ENCODE results near the gene WWOX. TPM values are rescaled to one million over a fixed set of nuclear protein-coding genes. Genes with fewer than 3 reads are reported as not detected.

Gene WWOX
- total and polyA plus RNA-seq, 2 of the 8 experiments (the other 6 are each of a cell fraction or from before 2014, with no cell fraction given) = 5.4 to 16.7 TPM

DNA sequence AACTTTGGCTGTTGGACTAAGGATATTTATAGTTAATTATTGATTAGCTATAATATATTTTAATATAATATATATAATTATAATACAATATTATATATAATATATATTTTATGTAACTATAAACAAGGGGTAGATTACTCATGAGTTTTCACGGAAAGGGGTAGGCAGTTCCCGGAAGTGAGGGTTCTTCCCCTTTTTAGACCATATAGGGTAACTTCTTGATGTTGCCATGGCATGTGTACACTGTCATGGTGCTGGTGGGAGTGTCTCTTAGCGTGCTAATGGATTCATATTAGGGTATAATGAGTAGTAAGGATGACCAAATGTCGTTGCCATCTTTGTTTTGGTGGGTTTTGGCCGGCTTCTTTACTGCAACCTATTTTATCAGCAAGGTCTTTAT lies 315.6 kb downstream of the WWOX start:
- Histone ChIP-seq H4K91ac (replicated peaks; ENCODE audit: insufficient read length, low read length) (no peak overlapping the region), H3K27ac (ENCODE audit: low read depth, low read length) (no peak overlapping the region), H2BK15ac (ENCODE audit: low read length) (no peak overlapping the region), H3K4me3 (ENCODE audit: extremely low read depth in 1 of 4, insufficient read depth in 2 of 4, low read depth in 3 of 4, low read length in 4 of 4) (no peak overlapping the region), H2BK20ac (ENCODE audit: low read length) (no peak overlapping the region), H3K9me3 (ENCODE audit: insufficient read depth in 2 of 2, low read depth in 1 of 2, low read length in 1 of 2) (peaks cover 7 to 9% of the 10 kb centered on the region in 2 experiments; a peak in 3 of 4 replicates), H3K4ac (replicated peaks; ENCODE audit: insufficient read length, low read depth, low read length) (no peak overlapping the region), H3K18ac (ENCODE audit: extremely low read depth, low read length) (no peak overlapping the region), H3K36me3 (ENCODE audit: control insufficient read depth in 2 of 4, insufficient read depth in 4 of 4, low read length in 3 of 4) (no peaks in the 10 kb centered on the region), H2AK5ac (ENCODE audit: low read depth, low read length) (no peak overlapping the region), H4K5ac (ENCODE audit: insufficient read length, low read depth, low read length) (no peak overlapping the region), H3K4me1 (replicated peaks in 1 of 4; ENCODE audit: control insufficient read depth in 3 of 4, insufficient read depth in 4 of 4, low read length in 3 of 4) (peaks cover 0 to 4% (median 0%) of the 10 kb centered on the region in 4 experiments; a peak in 1 of 7 replicates), H3K79me1 (ENCODE audit: low read depth, low read length) (no peaks in the 10 kb centered on the region), H4K20me1 (replicated peaks in 1 of 2; ENCODE audit: control insufficient read depth in 1 of 2, insufficient read depth in 2 of 2, low read length in 2 of 2) (no peaks in the 10 kb centered on the region), H3K23me2 (ENCODE audit: low read depth, low read length) (no peaks in the 10 kb centered on the region; the same call in 1 of the 2 replicates), H3K4me2 (ENCODE audit: insufficient read depth in 1 of 2, low read depth in 2 of 2, low read length in 2 of 2) (no peak overlapping the region), H3K27me3 (replicated peaks in 1 of 4; ENCODE audit: control insufficient read depth in 3 of 4, extremely low read depth in 1 of 4, insufficient read depth in 3 of 4, low read length in 3 of 4) (no peaks in the 10 kb centered on the region), H2BK120ac (replicated peaks; ENCODE audit: low read depth, low read length) (no peak overlapping the region), H3K9ac (replicated peaks in 1 of 4; ENCODE audit: extremely low read depth in 1 of 4, low read depth in 3 of 4, low read length in 3 of 4) (no peak overlapping the region), H3K14ac (ENCODE audit: insufficient read length) (no peak overlapping the region), H4K8ac (ENCODE audit: extremely low read depth, insufficient read depth, low read length) (no peak overlapping the region), H3K23ac (ENCODE audit: insufficient read length) (no peak overlapping the region), H2AFZ (ENCODE audit: low read length) (no peak overlapping the region), H3K56ac (replicated peaks; ENCODE audit: insufficient read length, low read depth, low read length) (no peak overlapping the region), H2BK5ac (ENCODE audit: low read depth, low read length) (no peak overlapping the region), H2BK12ac (ENCODE audit: low read depth, low read length) (no peak overlapping the region), H3K79me2 (ENCODE audit: control insufficient read depth in 1 of 2, insufficient read depth in 2 of 2, low read length in 2 of 2) (no peaks in the 10 kb centered on the region)
- FAIRE-seq = no peak
- no peak for TF ChIP-seq BRCA1 (IDR thresholded peaks at IDR 0.05; ENCODE audit: low read depth, low read length)
- TF ChIP-seq TEAD4 (IDR thresholded peaks at IDR 0.05; ENCODE audit: low read depth, low read length) = no peak
- TF ChIP-seq GTF2F1 (IDR thresholded peaks at IDR 0.05; ENCODE audit: borderline replicate concordance, low read depth, low read length) = no peak
- CTCF ChIA-PET (ENCODE audit: partially characterized antibody) = interaction anchor here (1.5 kb wide), 1 partner anchor 22 kb away, joined by 4 read pairs; no protein-coding TSS in a partner anchor
- no peak for DNase-seq (ENCODE audit: low read depth in 1 of 2, low spot score in 2 of 2)
- POLR2A ChIA-PET (ENCODE audit: partially characterized antibody) = no interaction called here
- WGBS, 2 experiments (ENCODE audit: extremely low coverage in 1 of 2, insufficient coverage in 1 of 2, insufficient read length in 1 of 2, insufficient replicate concordance in 2 of 2, low coverage in 1 of 2, low lambda C conversion rate in 2 of 2, missing lambda C conversion rate in 1 of 2) = 89% methylated on average over 5 of the region's 5 CpGs; no CpG with 5 or more reads in 1 of the 2 experiments

Data from H1 (cell line).